Measurements from ENCODE around the gene OSTN.
"Not testable (repeated sequence)": the region's sequence is repeated elsewhere in the genome, so short reads cannot be mapped to it uniquely, and the experiment has no call there.

The OSTN gene

GRCh38 chr3:191198932-191199331 is at the start of gene OSTN:
OSTN (plus strand) TSS chr3:191199241; CDS start chr3:191212533, 13,292 bp downstream.
- no peak for DNase-seq

- no peak for DNase-seq
Observed at GRCh38 chr3:191151653-191152052, 47.4 kb upstream of the OSTN start.

GRCh38 chr3:191154827-191155226 is 44.2 kb upstream of the OSTN start:
- no peak for DNase-seq

- no peak for DNase-seq
Observed at GRCh38 chr3:191158247-191158646, 40.8 kb upstream of the OSTN start.

GRCh38 chr3:191158815-191159214 is 40.2 kb upstream of the OSTN start:
- DNase-seq, result no peak

- no peak for DNase-seq
Observed at GRCh38 chr3:191165802-191166201, 33.2 kb upstream of the OSTN start.

GRCh38 chr3:191166368-191166767 is 32.7 kb upstream of the OSTN start:
- DNase-seq, result no peak

- no peak for DNase-seq
Observed at GRCh38 chr3:191169566-191169965, 29.5 kb upstream of the OSTN start.

GRCh38 chr3:191170097-191170496 is 28.9 kb upstream of the OSTN start:
- no peak for DNase-seq

- DNase-seq, result no peak
Observed at GRCh38 chr3:191175102-191175501, 23.9 kb upstream of the OSTN start.

GRCh38 chr3:191176038-191176785 is 22.8 kb upstream of the OSTN start:
- DNase-seq, result no peak

- DNase-seq, result not testable (repeated sequence)
Observed at GRCh38 chr3:191185382-191185781, 13.7 kb upstream of the OSTN start.

- not testable (repeated sequence) for DNase-seq
Observed at GRCh38 chr3:191188246-191188645, 10.8 kb upstream of the OSTN start.

- not testable (repeated sequence) for DNase-seq
Observed at GRCh38 chr3:191192270-191192669, 6.8 kb upstream of the OSTN start.

GRCh38 chr3:191192941-191193340 is 6.1 kb upstream of the OSTN start:
- DNase-seq, result no peak

- DNase-seq, result no peak
Observed at GRCh38 chr3:191197761-191198306, 1.2 kb upstream of the OSTN start.

- DNase-seq, result no peak
Observed at GRCh38 chr3:191198480-191198879, 561 bp upstream of the OSTN start.

- no peak for DNase-seq
Observed at GRCh38 chr3:191210032-191210431, 11.0 kb downstream of the OSTN start.

- no peak for DNase-seq
Observed at GRCh38 chr3:191216510-191216909, 17.5 kb downstream of the OSTN start.

- no peak for DNase-seq
Observed at GRCh38 chr3:191217301-191217700, 18.3 kb downstream of the OSTN start.

GRCh38 chr3:191220908-191221307 is 21.9 kb downstream of the OSTN start:
- DNase-seq, result no peak

- no peak for DNase-seq
Observed at GRCh38 chr3:191221638-191222037, 22.6 kb downstream of the OSTN start.

- DNase-seq, result no peak
Observed at GRCh38 chr3:191227541-191227940, 28.5 kb downstream of the OSTN start.

- DNase-seq, result no peak
Observed at GRCh38 chr3:191234216-191234615, 35.2 kb downstream of the OSTN start.

All from SIG-M5 (cell line).